Right cardiac atrium (tissue), 5 donors: ENCODE measurements around the gene DES. TPM values are rescaled to one million over a fixed set of nuclear protein-coding genes. Genes with fewer than 3 reads are reported as not detected.

Experiments
- ATAC-seq, 2 donors: fragments of 200-7000 bp; cut with Tn5 transposase; one replicate each; pipeline versions ENCODE4 v1.8.0 to v1.9.1; 2020; ENCODE audit warnings: moderate library complexity in 2 of 2, mild to moderate bottlenecking in 1 of 2
- DNase-seq, 3 donors: peaks; one replicate each; pipeline ENCODE4 v3.0.0-alpha.2; 2020
- H3K27ac ChIP-seq: one replicate; pipeline ENCODE4 v1.5.1; 2013; ENCODE audit warnings: mild to moderate bottlenecking, low read length, control low read depth, moderate library complexity
- H3K27me3 ChIP-seq: one replicate; pipeline ENCODE4 v1.6.1; 2013; ENCODE audit not compliant: control insufficient read depth, insufficient read depth
- H3K4me1 ChIP-seq: one replicate; pipeline ENCODE4 v1.6.1; 2013; ENCODE audit warnings: low read length; ENCODE audit not compliant: control insufficient read depth, insufficient read depth
- H3K4me3 ChIP-seq: one replicate; pipeline ENCODE4 v1.5.1; 2013; ENCODE audit warnings: low read length, control low read depth
- H3K9me3 ChIP-seq: one replicate; pipeline ENCODE4 v1.6.1; 2013; ENCODE audit warnings: low read length; ENCODE audit not compliant: control insufficient read depth
- WGBS: extraction: QIAGEN DNeasy Blood & Tissue Kit; methylation state at CpG from one replicate; pipeline ENCODE4 v1.1.7; 2013; 5-methylcytosine and 5-hydroxymethylcytosine counted together
- intact Hi-C, 4 donors: fragments of 100-400 bp; cut with DNase I; formaldehyde crosslinking; loops; one replicate each; pipeline versions ENCODE4 v1.11.0 to v1.14.0; 2022 to 2023
- polyA plus RNA-seq: library from polyadenylated mRNA; stranded (reverse); fragments of 200-250 nt; gene quantifications from one replicate; pipeline ENCODE4 v1.2.3, GENCODE V29; 2013
- total RNA-seq, 4 donors: library from RNA; stranded (reverse); fragmentation: NEBNext Ultra II Directional; extraction: Animal tissue kit (Norgen Biotek cat#: 25700); gene quantifications; one replicate each; pipeline ENCODE4 v1.2.1, GENCODE V29; 2021
- donor health status: healthy with polysubstance abuse.
- donor health status: DM: no; HTN: yes; CAD: no.
- donor health status: DM: no; HTN: no; CAD: no.
- donor health status: DM: no; HTN: yes; CAD: no; lungs with severe emphysema.
- donor health status: DM: yes; HTN: yes; CAD: no.

The DES gene
- total and polyA plus RNA-seq, 5 donors: 6,970 to 10,932 (median 7,466) TPM

DNA sequence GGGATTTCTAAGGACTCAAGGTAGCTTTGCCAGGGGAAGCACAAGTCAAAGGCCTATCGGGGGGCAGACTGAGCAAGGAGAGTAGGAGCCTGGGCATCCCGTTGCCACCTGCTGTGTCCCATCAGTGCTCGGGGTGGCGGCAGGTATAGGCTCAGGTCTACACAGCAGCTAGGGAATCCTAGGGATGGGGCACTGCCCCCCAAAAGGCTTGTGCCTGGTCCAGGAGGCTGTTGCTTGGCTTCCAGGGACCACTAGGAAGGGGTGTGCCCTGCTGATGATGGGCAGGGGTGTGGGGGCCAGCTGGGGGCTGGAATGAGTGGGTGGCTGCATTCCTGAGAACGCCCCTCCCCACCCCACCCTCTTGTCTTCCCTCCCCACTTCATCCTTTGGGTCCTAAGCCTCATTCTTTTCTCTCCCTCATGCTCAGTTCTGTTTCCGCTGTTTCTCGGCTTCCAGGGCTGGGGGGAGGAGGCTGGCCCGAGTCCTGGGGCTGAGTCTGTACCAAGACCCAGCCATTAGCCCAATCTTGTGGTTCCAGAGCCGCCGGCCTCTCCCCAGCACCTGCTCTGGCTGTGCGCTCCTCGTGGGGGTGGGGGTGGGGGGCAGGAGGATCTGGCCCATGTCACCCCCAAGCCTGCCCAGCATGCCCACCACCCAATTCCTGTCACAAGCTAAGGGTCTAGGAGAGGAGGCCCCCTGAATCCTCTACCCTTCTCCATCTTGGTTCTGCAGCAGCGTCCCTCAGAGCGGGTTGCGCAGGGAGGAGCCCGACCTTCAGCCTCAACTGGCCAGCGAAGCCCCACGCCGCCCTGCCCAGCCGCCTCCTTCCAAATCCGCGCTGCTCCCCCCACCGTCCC lies 29.3 kb downstream of the DES start:
- Histone ChIP-seq H3K4me3 (no peak overlapping the region), H3K4me1 (peaks cover 6% of the 10 kb centered on the region), H3K27ac (peak overlapping the region; percentile 30), H3K9me3 (no peaks in the 10 kb centered on the region), H3K27me3 (no peaks in the 10 kb centered on the region)
- no peak for DNase-seq
- no peak for ATAC-seq
- 63% methylated on average over 23 of the region's 23 CpGs for WGBS
- intact Hi-C loops: no loop called here

DNA sequence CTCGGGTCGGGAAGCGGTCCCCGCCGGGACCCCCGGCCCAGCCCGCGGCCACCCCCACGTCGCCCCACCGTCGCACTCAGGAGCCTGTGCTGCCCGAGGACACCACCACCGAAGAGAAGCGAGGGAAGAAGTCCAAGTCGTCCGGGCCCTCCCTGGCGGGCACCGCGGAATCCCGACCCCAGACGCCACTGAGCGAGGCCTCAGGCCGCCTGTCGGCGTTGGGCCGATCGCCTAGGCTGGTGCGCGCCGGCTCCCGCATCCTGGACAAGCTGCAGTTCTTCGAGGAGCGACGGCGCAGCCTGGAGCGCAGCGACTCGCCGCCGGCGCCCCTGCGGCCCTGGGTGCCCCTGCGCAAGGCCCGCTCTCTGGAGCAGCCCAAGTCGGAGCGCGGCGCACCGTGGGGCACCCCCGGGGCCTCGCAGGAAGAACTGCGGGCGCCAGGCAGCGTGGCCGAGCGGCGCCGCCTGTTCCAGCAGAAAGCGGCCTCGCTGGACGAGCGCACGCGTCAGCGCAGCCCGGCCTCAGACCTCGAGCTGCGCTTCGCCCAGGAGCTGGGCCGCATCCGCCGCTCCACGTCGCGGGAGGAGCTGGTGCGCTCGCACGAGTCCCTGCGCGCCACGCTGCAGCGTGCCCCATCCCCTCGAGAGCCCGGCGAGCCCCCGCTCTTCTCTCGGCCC lies 30.1 kb downstream of the DES start:
- Histone ChIP-seq H3K4me1 (peaks cover 7% of the 10 kb centered on the region), H3K4me3 (no peak overlapping the region), H3K9me3 (no peaks in the 10 kb centered on the region), H3K27me3 (no peaks in the 10 kb centered on the region), H3K27ac (no peak overlapping the region)
- 56% methylated on average over 88 of the region's 88 CpGs for WGBS
- intact Hi-C loops: no loop called here
- no peak for DNase-seq
- no peak for ATAC-seq

DNA sequence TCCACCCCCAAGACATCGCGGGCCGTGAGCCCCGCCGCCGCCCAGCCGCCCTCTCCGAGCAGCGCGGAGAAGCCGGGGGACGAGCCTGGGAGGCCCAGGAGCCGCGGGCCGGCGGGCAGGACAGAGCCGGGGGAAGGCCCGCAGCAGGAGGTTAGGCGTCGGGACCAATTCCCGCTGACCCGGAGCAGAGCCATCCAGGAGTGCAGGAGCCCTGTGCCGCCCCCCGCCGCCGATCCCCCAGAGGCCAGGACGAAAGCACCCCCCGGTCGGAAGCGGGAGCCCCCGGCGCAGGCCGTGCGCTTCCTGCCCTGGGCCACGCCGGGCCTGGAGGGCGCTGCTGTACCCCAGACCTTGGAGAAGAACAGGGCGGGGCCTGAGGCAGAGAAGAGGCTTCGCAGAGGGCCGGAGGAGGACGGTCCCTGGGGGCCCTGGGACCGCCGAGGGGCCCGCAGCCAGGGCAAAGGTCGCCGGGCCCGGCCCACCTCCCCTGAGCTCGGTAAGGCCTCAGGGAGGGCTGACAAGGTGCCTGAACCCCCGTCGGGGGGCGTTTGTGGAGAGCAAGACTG lies 30.7 kb downstream of the DES start:
- ATAC-seq: no peak
- WGBS: 41% methylated on average over 51 of the region's 51 CpGs
- intact Hi-C loops: no loop called here
- DNase-seq: no peak
- H3K4me3 ChIP-seq: no peak overlapping the region
- H3K27me3 ChIP-seq: no peaks in the 10 kb centered on the region
- H3K4me1 ChIP-seq: peaks cover 13% of the 10 kb centered on the region
- no peak overlapping the region for H3K27ac ChIP-seq
- H3K9me3 ChIP-seq: no peaks in the 10 kb centered on the region

DNA sequence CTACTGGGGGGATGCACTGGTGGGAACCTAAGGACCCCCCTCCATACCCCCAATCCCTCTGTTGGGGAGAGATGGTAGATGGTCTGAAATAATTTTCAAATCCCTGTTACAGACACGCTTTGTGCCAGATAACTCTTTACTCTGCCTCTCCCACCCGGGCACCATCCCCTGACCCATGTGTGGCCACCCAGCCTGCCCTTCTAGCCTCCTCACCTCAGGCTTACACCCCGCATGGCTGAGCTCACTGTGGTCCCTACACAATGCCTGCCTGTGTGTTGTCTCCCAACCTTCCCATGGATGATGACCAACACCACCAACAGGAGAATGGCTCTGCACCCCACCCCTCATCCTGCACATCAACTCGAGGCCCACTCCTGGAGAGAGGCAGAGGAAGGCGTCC lies 31.4 kb downstream of the DES start:
- intact Hi-C loops: loop anchor here in 1 of 4 donors (10.0 kb wide), 1 partner anchor 45 kb away; no protein-coding TSS in a partner anchor
- ATAC-seq: no peak
- Histone ChIP-seq H3K4me3 (no peak overlapping the region), H3K27ac (no peak overlapping the region), H3K9me3 (no peaks in the 10 kb centered on the region), H3K27me3 (no peaks in the 10 kb centered on the region), H3K4me1 (peaks cover 14% of the 10 kb centered on the region)
- DNase-seq: peak in 1 of 3 donors; percentile 15
- 86% methylated on average over 5 of the region's 5 CpGs for WGBS

DNA sequence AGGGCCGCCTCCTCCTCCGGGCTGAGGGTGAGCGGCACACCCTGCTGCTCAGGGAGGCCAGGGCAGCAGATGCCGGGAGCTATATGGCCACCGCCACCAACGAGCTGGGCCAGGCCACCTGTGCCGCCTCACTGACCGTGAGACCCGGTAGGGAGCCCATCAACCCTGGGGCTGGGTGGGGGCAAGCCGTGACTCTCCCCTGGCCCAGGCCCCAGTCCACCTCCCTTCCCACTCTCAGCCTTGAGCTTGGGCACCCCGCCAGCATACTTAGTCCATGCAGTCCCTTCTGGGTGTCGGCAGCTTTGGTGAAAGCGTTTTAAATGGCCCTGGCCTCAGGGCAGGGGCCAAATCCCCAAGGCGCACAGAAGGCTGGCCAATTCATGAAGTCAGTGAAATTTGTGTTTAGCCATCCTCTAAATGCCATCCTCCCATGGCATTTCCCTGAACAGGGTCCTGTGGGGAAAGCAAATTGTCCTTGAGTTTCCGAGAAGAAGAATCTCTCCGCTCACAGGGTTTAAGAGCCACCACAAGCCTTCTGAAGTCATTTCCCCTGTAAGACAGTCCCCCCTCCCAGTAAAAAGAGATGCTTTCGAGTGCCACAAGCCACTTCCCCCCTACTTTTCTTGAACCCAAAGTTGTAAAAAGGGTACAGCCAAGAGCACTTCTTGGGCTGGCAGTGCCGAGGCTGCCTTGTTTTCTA lies 33.6 kb downstream of the DES start:
- H3K27ac ChIP-seq: peak overlapping the region; percentile 78
- no peaks in the 10 kb centered on the region for H3K9me3 ChIP-seq
- WGBS: 60% methylated on average over 18 of the region's 18 CpGs
- intact Hi-C loops: loop anchor here in 1 of 4 donors (10.0 kb wide), 1 partner anchor 47 kb away; no protein-coding TSS in a partner anchor
- H3K4me1 ChIP-seq: peaks cover 14% of the 10 kb centered on the region
- peak; percentile 79 to 89 (median 88) for DNase-seq
- H3K4me3 ChIP-seq: no peak overlapping the region
- no peaks in the 10 kb centered on the region for H3K27me3 ChIP-seq
- ATAC-seq: peak; percentile 49 to 64

DNA sequence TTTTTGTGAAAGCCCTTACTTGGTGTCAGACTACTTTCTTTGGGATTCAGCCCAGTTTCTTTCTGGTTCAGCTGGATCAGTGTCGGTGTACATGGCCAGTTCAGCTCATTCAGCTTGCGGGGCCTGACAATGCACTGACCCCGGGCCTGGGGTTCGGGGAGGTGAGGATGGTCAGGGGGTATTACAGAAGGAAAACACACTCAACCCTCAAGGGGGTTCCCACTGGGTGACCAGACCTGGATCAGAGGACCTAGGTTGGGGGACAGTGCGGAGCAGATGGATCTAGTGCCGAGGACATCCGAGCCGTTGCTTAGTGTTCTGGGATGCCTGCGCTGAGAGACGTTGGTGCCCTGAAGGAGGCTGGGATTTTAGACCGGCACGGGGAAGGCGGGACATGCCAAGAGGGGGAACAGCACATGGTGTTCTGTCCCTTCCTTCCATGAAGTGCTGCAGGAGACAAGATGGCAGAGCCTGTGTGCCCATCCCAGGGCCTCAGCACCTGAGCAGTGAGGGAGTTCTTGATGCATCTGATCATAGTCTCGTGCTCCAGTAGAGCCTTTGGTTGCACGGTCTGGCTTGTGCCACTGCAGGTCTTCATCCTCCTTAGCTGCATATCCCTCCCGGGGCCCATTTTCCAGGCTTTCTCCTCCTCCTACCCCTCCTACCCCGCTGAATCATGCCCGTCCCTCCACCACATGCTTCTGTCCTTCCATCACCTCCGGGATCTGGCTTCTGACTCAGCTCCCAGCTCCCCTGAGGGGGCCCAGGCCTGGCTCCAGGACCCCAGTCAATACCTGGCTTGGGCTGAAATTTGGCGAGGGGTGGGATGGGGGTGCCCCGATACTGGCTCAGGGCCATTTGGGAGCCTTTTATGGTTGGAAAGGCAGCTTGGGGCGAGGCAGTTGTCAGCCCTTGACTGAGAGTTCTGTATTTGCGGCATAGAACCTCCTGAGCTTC lies 34.5 kb downstream of the DES start:
- H3K27me3 ChIP-seq: no peaks in the 10 kb centered on the region
- intact Hi-C loops: loop anchor here in 1 of 4 donors (10.0 kb wide), 1 partner anchor 48 kb away; no protein-coding TSS in a partner anchor
- H3K27ac ChIP-seq: peak overlapping the region; percentile 78
- DNase-seq (peak; percentile 79 to 84 (median 83)), ATAC-seq (peak; percentile 56 to 77)
- H3K9me3 ChIP-seq: no peaks in the 10 kb centered on the region
- peaks cover 13% of the 10 kb centered on the region for H3K4me1 ChIP-seq
- no peak overlapping the region for H3K4me3 ChIP-seq
- WGBS: 51% methylated on average over 23 of the region's 23 CpGs

DNA sequence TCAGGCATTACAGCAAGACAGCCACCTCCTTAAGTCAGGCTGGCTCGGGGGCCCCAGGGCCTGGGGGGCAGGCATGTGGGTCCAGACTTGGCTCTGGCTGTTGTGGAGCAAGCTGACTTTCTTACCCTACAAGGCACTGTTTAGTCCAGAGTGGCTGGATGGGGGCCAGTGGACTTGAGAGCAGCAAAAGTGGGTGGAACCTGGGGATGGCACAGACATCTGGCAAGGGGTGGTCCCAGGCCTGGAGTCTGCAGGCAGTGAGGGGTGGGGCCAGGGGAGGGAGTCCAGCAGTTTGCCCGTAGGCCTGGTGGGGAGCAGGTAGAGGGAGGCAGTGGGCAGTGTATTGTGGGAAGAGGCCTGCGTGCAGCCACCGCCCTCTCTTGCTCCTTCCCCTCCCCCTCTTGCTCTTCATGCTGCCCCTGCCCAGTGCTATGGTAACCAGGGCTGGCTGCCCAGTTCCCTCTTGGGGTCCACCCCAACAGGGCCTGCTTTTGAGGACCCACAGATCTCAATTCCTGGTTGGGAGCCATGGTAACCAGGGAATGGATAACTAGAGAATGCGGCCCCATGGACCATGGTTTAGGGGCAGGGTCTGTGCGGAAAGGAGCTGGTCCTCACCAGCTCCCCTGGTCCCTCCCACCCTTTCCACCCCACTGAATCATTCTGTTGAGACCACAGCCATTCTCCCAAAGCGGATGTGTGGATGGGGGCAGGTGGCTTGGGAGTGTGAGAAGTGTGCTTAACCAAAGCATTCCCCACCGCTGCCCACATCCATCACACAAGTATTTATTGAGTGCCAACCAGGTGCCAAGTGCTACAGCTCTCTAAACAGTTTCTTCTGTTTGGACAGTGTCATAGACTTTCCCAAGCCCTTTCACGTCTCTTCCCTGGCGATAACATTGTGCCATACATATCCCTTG lies 35.8 kb downstream of the DES start:
- Histone ChIP-seq H3K4me3 (no peak overlapping the region), H3K4me1 (peaks cover 13% of the 10 kb centered on the region), H3K27me3 (no peaks in the 10 kb centered on the region), H3K9me3 (no peaks in the 10 kb centered on the region), H3K27ac (peak overlapping the region; percentile 78)
- 69% methylated on average over 10 of the region's 10 CpGs for WGBS
- ATAC-seq (peak; percentile 39 to 64), DNase-seq (peak; percentile 84 to 92 (median 88))
- intact Hi-C loops: loop anchor here in 1 of 4 donors (10.0 kb wide), 1 partner anchor 49 kb away; no protein-coding TSS in a partner anchor

DNA sequence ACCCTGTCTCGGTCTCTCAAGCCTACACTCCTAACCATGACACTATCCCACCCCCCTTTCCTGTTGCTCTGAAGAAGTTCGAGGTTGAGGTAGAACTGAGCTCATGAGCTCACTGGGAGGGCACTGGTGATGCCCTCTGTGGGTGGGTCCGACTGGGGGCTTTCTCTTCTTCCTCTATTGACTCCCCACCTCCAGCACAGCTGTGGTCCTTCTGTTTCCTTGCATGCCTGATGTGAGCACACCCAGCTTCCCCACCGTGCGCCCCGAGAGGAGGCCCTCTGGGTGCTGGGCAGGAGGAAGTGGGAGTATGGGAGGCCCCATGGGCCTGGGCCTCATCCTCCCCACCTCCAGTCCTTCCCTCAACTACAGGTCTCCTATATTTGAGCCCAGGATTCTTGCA lies 37.4 kb downstream of the DES start:
- Histone ChIP-seq H3K4me1 (peaks cover 15% of the 10 kb centered on the region), H3K27ac (no peak overlapping the region), H3K4me3 (no peak overlapping the region), H3K27me3 (no peaks in the 10 kb centered on the region), H3K9me3 (no peaks in the 10 kb centered on the region)
- no peak for ATAC-seq
- intact Hi-C loops: loop anchor here in 1 of 4 donors (10.0 kb wide), 1 partner anchor 51 kb away; no protein-coding TSS in a partner anchor
- DNase-seq: peak in 1 of 3 donors; percentile 5
- 68% methylated on average over 6 of the region's 6 CpGs for WGBS

DNA sequence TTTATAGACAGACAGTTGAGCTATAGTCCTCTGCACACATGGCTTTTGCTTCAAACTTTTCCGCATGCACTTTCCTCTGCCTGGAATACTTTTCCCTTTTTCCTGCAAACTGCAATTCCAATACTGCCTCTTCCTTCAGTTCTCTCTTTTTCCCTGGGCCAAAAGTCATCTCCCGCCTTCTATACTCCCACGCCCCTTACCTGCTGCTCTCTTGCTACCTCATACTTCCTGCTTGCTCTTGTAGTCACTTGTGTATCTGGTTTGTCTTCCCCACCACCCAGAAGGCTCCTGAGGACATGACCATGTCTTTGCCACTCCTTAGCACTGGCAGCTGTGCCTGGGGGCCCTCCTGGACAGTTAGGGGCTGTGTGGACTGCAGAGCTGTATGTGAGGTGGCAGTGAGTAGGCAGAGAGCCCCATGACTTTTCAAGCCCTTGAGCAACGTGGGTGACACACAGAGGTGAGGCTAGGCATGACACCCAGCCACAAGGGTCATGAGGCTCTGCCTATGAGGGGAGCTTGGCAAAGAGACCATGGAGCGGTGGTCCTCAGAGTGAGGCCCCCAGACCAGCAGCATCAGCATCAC lies 39.7 kb downstream of the DES start:
- no peak overlapping the region for H3K4me3 ChIP-seq
- H3K27me3 ChIP-seq: no peaks in the 10 kb centered on the region
- 76% methylated on average over 5 of the region's 5 CpGs for WGBS
- peak overlapping the region; percentile 61 for H3K27ac ChIP-seq
- DNase-seq: peak in 2 of 3 donors; percentile 8 to 25
- intact Hi-C loops: loop anchor here in 1 of 4 donors (10.0 kb wide), 1 partner anchor 53 kb away; no protein-coding TSS in a partner anchor
- no peak for ATAC-seq
- peaks cover 11% of the 10 kb centered on the region for H3K4me1 ChIP-seq
- no peaks in the 10 kb centered on the region for H3K9me3 ChIP-seq
